Stimulated activated CD8-positive, alpha-beta memory T cell treated with anti-CD3 and anti-CD28 coated beads, Interleukin-15, amount 100 ng/mL, for 24 hours (primary cell): ENCODE data around the gene ANKRD53.

Experiments
- DNase-seq: peaks from one replicate; pipeline ENCODE4 v3.0.0-alpha.2; 2020; ENCODE audit warnings: low read depth

The ANKRD53 gene

GRCh38 chr2:70943205-70943871, 35.1 kb upstream of the ANKRD53 start:
- DNase-seq = no peak

GRCh38 chr2:70944111-70944690, 34.2 kb upstream of the ANKRD53 start:
- DNase-seq = no peak

- DNase-seq = no peak
These were observed 31.5 kb upstream of the ANKRD53 start for GRCh38 chr2:70946832-70947442.

- DNase-seq = no peak
These were observed 30.8 kb upstream of the ANKRD53 start for GRCh38 chr2:70947556-70948184.

- peak; percentile 50 for DNase-seq
These were observed 30.0 kb upstream of the ANKRD53 start for GRCh38 chr2:70948337-70949003.

GRCh38 chr2:70949086-70949485, 29.3 kb upstream of the ANKRD53 start:
- no peak for DNase-seq

- DNase-seq = no peak
These were observed 23.5 kb upstream of the ANKRD53 start for GRCh38 chr2:70954886-70955285.

- DNase-seq = no peak
These were observed 22.3 kb upstream of the ANKRD53 start for GRCh38 chr2:70956141-70956540.

- DNase-seq = no peak
These were observed 20.6 kb upstream of the ANKRD53 start for GRCh38 chr2:70957798-70958197.

- DNase-seq = no peak
These were observed 19.7 kb upstream of the ANKRD53 start for GRCh38 chr2:70958759-70959158.

GRCh38 chr2:70959271-70959761, 19.1 kb upstream of the ANKRD53 start:
- no peak for DNase-seq

- no peak for DNase-seq
These were observed 18.3 kb upstream of the ANKRD53 start for GRCh38 chr2:70959851-70960832.

- no peak for DNase-seq
These were observed 17.4 kb upstream of the ANKRD53 start for GRCh38 chr2:70960833-70961647.

GRCh38 chr2:70961648-70961994, 16.8 kb upstream of the ANKRD53 start:
- no peak for DNase-seq

GRCh38 chr2:70962211-70962884, 16.1 kb upstream of the ANKRD53 start:
- no peak for DNase-seq

GRCh38 chr2:70962885-70963878, 15.2 kb upstream of the ANKRD53 start:
- no peak for DNase-seq

- DNase-seq = no peak
These were observed 14.3 kb upstream of the ANKRD53 start for GRCh38 chr2:70964133-70964532.

- DNase-seq = peak; percentile 77
These were observed 13.6 kb upstream of the ANKRD53 start for GRCh38 chr2:70964596-70965386.
